Hepatocyte (in vitro differentiated cells): ENCODE measurements around the gene MXRA5. TPM values are rescaled to one million over a fixed set of nuclear protein-coding genes. Genes with fewer than 3 reads are reported as not detected.
"Not testable (repeated sequence)": the region's sequence is repeated elsewhere in the genome, so short reads cannot be mapped to it uniquely, and the experiment has no call there.

Source experiments
- DNase-seq: peaks from one replicate; pipeline ENCODE4 v3.0.0-alpha.2; 2016; ENCODE audit warnings: low spot score
- H2AFZ ChIP-seq: fragments of 200-600 bp; sonication (generic); 2 replicates; pipeline ENCODE4 v1.6.0; 2016; ENCODE audit warnings: antibody characterized with exemption, mild to moderate bottlenecking
- H3K27ac ChIP-seq: fragments of 200-600 bp; sonication (generic); 2 replicates; pipeline ENCODE4 v1.5.1; 2016; ENCODE audit warnings: mild to moderate bottlenecking
- H3K27me3 ChIP-seq: fragments of 200-600 bp; sonication (generic); 2 replicates; pipeline ENCODE4 v1.6.1; 2016
- H3K36me3 ChIP-seq: fragments of 200-600 bp; sonication (generic); replicated peaks from 2 replicates; pipeline ENCODE4 v1.5.1; 2016; ENCODE audit warnings: low read depth; ENCODE audit not compliant: insufficient read depth
- H3K4me1 ChIP-seq: fragments of 200-600 bp; sonication (generic); 2 replicates; pipeline ENCODE4 v1.5.1; 2016; ENCODE audit warnings: mild to moderate bottlenecking, moderate library complexity; ENCODE audit not compliant: insufficient read depth
- H3K4me2 ChIP-seq: fragments of 200-600 bp; sonication (generic); 2 replicates; pipeline ENCODE4 v1.6.0; 2016
- H3K4me3 ChIP-seq: fragments of 200-600 bp; sonication (generic); 2 replicates; pipeline ENCODE4 v1.5.1; 2016; ENCODE audit warnings: mild to moderate bottlenecking
- H3K79me2 ChIP-seq: fragments of 200-600 bp; sonication (generic); 2 replicates; pipeline ENCODE4 v1.6.0; 2017; ENCODE audit warnings: mild to moderate bottlenecking
- H3K9me2 ChIP-seq: fragments of 200-600 bp; sonication (generic); replicated peaks from 2 replicates; pipeline ENCODE4 v1.6.0; 2017; ENCODE audit warnings: mild to moderate bottlenecking; ENCODE audit not compliant: insufficient read depth
- H3K9me3 ChIP-seq: fragments of 200-600 bp; sonication (generic); 2 replicates; pipeline ENCODE4 v1.5.1; 2016; ENCODE audit warnings: low read depth, mild to moderate bottlenecking
- H4K20me1 ChIP-seq: fragments of 200-600 bp; sonication (generic); 2 replicates; pipeline ENCODE4 v1.6.0; 2016; ENCODE audit warnings: mild to moderate bottlenecking; ENCODE audit not compliant: insufficient read depth, poor library complexity, severe bottlenecking
- EZH2 ChIP-seq: fragments of 200-600 bp; sonication (generic); IDR thresholded peaks from 2 replicates; pipeline ENCODE4 v1.6.1; 2016; ENCODE audit warnings: antibody characterized with exemption, mild to moderate bottlenecking, borderline replicate concordance
- EZH2phosphoT487 ChIP-seq: fragments of 200-600 bp; sonication (generic); IDR thresholded peaks from one replicate; pipeline ENCODE4 v1.6.1; 2018; ENCODE audit warnings: antibody characterized with exemption, mild to moderate bottlenecking, low read depth, moderate library complexity; ENCODE audit not compliant: unreplicated experiment, severe bottlenecking
- WGBS: methylation state at CpG from one replicate; pipeline ENCODE4 v1.1.6; 2016; ENCODE audit warnings: low lambda C conversion rate; ENCODE audit errors: missing lambda C conversion rate; 5-methylcytosine and 5-hydroxymethylcytosine counted together
- polyA plus RNA-seq: library from polyadenylated mRNA; unstranded; fragments of >200 nt; fragmentation: Nextera tagmentation; extraction: Ambion mirVana; gene quantifications from 2 replicates; pipeline ENCODE4 v1.2.1, GENCODE V29; 2016
- total RNA-seq: library from RNA; depleted of rRNA; stranded (reverse); fragments of >200 nt; gene quantifications from 2 replicates; pipeline ENCODE4 v1.2.3, GENCODE V29; 2014
- TF ChIP-seq, protein P1 (sequence below): fragments of 200-600 bp; sonication (generic); IDR thresholded peaks from 2 replicates; pipeline ENCODE4 v1.5.1; 2016; ENCODE audit warnings: antibody characterized with exemption, mild to moderate bottlenecking; ENCODE audit not compliant: poor library complexity

The MXRA5 gene
- total and polyA plus RNA-seq, 2 experiments from 2014 or later, result 11.3 to 14.0 TPM

DNA sequence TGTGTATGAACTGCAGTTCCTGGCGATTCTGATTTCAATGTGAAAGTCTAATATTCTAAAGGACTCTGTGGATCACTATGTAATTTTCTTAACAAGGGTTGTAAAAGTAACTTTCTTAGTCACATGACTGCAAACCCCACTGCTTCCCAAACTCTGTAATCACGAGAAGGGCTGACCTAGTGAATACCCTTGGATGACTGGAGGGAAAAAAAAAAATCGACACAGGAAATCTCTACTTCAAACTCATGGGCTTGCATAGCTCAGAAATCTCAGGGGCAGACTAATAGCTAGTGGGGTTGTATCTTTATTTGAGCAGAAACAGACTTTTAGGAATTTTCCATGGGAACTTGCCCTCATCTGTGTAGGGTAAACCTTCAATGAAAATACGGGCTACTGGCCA lies 4.8 kb upstream of the MXRA5 start:
- H3K4me3 ChIP-seq, result no peak overlapping the region
- H3K79me2 ChIP-seq, result no peaks in the 10 kb centered on the region
- no peak overlapping the region for H2AFZ ChIP-seq
- no peaks in the 10 kb centered on the region for H3K9me2 ChIP-seq
- no peaks in the 10 kb centered on the region for H3K9me3 ChIP-seq
- H3K27me3 ChIP-seq, result no peaks in the 10 kb centered on the region
- H3K27ac ChIP-seq, result peak overlapping the region; percentile 3
- no peak for DNase-seq
- no peaks in the 10 kb centered on the region for H4K20me1 ChIP-seq
- no peaks in the 10 kb centered on the region for H3K36me3 ChIP-seq
- TF ChIP-seq, protein P1, sequence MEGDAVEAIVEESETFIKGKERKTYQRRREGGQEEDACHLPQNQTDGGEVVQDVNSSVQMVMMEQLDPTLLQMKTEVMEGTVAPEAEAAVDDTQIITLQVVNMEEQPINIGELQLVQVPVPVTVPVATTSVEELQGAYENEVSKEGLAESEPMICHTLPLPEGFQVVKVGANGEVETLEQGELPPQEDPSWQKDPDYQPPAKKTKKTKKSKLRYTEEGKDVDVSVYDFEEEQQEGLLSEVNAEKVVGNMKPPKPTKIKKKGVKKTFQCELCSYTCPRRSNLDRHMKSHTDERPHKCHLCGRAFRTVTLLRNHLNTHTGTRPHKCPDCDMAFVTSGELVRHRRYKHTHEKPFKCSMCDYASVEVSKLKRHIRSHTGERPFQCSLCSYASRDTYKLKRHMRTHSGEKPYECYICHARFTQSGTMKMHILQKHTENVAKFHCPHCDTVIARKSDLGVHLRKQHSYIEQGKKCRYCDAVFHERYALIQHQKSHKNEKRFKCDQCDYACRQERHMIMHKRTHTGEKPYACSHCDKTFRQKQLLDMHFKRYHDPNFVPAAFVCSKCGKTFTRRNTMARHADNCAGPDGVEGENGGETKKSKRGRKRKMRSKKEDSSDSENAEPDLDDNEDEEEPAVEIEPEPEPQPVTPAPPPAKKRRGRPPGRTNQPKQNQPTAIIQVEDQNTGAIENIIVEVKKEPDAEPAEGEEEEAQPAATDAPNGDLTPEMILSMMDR, result no peak
- TF ChIP-seq EZH2 (no peak), EZH2phosphoT487 (no peak)
- 56% methylated on average over 4 of the region's 4 CpGs for WGBS
- no peak overlapping the region for H3K4me2 ChIP-seq
- H3K4me1 ChIP-seq, result no peaks in the 10 kb centered on the region

DNA sequence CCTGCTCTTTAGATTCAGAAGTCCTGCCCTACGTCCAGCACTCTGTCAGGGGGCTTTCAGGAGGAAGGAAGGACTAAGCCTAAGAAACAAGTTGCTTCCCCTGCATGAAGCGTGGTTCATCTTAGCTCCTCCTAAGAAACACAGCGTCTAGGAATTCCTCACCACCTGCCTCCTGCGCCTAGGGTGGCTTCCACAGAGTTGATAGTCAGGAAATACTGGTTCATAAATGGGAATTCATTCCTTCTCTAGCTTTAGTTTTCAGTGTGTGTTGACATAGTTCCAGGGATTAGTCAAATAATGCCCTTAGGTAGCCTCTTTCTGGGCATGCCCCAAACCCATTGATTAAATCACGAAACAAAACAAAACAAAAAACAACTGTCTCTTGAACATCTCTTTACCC lies 1.7 kb upstream of the MXRA5 start:
- Histone ChIP-seq H3K27ac (no peak overlapping the region), H3K4me3 (no peak overlapping the region), H3K4me2 (no peak overlapping the region), H3K36me3 (no peaks in the 10 kb centered on the region), H3K9me2 (no peaks in the 10 kb centered on the region), H3K9me3 (no peaks in the 10 kb centered on the region), H3K79me2 (no peaks in the 10 kb centered on the region), H2AFZ (no peak overlapping the region), H4K20me1 (no peaks in the 10 kb centered on the region), H3K27me3 (no peaks in the 10 kb centered on the region), H3K4me1 (no peaks in the 10 kb centered on the region)
- TF ChIP-seq EZH2phosphoT487, result no peak
- TF ChIP-seq EZH2, result no peak
- TF ChIP-seq, protein P1, result no peak
- 91% methylated on average over 5 of the region's 5 CpGs for WGBS
- DNase-seq, result no peak

GRCh38 chrX:3345281-3346191 lies 916 bp downstream of the MXRA5 start:
- peak overlapping the region; percentile 89 for H3K27ac ChIP-seq
- TF ChIP-seq, protein P1, result no peak
- peak; percentile 66 for DNase-seq
- no peaks in the 10 kb centered on the region for H3K27me3 ChIP-seq
- no peaks in the 10 kb centered on the region for H4K20me1 ChIP-seq
- peak overlapping the region; percentile 74 for H3K4me2 ChIP-seq
- peak overlapping the region; percentile 33 for H3K4me3 ChIP-seq
- no peaks in the 10 kb centered on the region for H3K4me1 ChIP-seq
- no peaks in the 10 kb centered on the region for H3K9me2 ChIP-seq
- no peaks in the 10 kb centered on the region for H3K9me3 ChIP-seq
- no peaks in the 10 kb centered on the region for H3K36me3 ChIP-seq
- no peaks in the 10 kb centered on the region for H3K79me2 ChIP-seq
- H2AFZ ChIP-seq, result peak overlapping the region; percentile 35
- WGBS, result 44% methylated on average over 58 of the region's 68 CpGs

DNA sequence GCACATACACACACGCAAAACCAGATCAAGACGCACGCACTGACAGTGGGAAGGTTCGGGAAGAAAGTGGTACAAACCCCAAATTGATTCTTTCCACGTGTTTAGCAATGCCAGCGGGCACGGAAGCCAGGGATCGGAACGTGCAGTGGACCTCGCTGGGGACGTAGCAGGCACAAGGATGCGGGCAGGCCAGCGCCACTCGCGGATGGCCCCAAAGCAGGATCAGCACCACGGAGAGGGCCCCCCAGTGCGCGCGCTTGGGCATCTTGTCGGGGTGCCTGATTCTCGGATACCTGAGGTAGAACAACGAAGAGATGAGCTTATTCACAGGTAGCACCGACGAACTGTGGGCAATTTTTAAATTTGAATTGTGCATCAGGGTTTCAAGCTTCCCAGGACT lies 2.9 kb downstream of the MXRA5 start:
- DNase-seq, H3K9me2 ChIP-seq, H3K27me3 ChIP-seq, H3K4me1 ChIP-seq, H4K20me1 ChIP-seq, H3K4me2 ChIP-seq, H3K36me3 ChIP-seq, H3K9me3 ChIP-seq, H3K79me2 ChIP-seq, H3K27ac ChIP-seq, H2AFZ ChIP-seq, H3K4me3 ChIP-seq: not testable (repeated sequence)
- WGBS, result 58% methylated on average over 24 of the region's 24 CpGs
